IPS DF 6.9 (cell line): ENCODE results near the gene TAF1D.
"Not testable (repeated sequence)": the region's sequence is repeated elsewhere in the genome, so short reads cannot be mapped to it uniquely, and the experiment has no call there.

Experiments used
- DNase-seq: peaks from one replicate; pipeline ENCODE4 v3.0.0-alpha.2; 2013; ENCODE audit warnings: low read depth, low spot score
- H3K27ac ChIP-seq: one replicate; pipeline ENCODE4 v1.5.1; 2013; ENCODE audit warnings: low read length, control low read depth
- H3K27me3 ChIP-seq: 2 replicates; pipeline ENCODE4 v1.6.1; 2013; ENCODE audit warnings: mild to moderate bottlenecking, low read length; ENCODE audit not compliant: control insufficient read depth, insufficient read depth
- H3K36me3 ChIP-seq: 2 replicates; pipeline ENCODE4 v1.6.1; 2013; ENCODE audit warnings: low read length; ENCODE audit not compliant: control insufficient read depth, insufficient read depth
- H3K4me1 ChIP-seq: 2 replicates; pipeline ENCODE4 v1.6.1; 2013; ENCODE audit warnings: low read length; ENCODE audit not compliant: control insufficient read depth, insufficient read depth
- H3K4me3 ChIP-seq: 2 replicates; pipeline ENCODE4 v1.5.1; 2013; ENCODE audit warnings: mild to moderate bottlenecking, low read length
- H3K9me3 ChIP-seq: 2 replicates; pipeline ENCODE4 v1.6.1; 2013; ENCODE audit warnings: low read length, inconsistent platforms; ENCODE audit not compliant: control insufficient read depth, insufficient read depth
- WGBS: extraction: QIAGEN DNeasy Blood & Tissue Kit; methylation state at CpG from one replicate; pipeline ENCODE4 v1.1.7; 2013; ENCODE audit warnings: mixed read lengths, missing lambda C conversion rate; ENCODE audit not compliant: insufficient read length, insufficient coverage; 5-methylcytosine and 5-hydroxymethylcytosine counted together

The TAF1D gene

GRCh38 chr11:93772123-93772522 is 30.8 kb upstream of the TAF1D start:
- no CpG with 5 or more reads among the region's 4 CpGs for WGBS
- Histone ChIP-seq H3K4me1 (0 out of 2 replicates have a peak, but pooled peaks cover 1% of the 10 kb centered on the region), H3K4me3 (no peak overlapping the region), H3K9me3 (no peaks in the 10 kb centered on the region), H3K36me3 (no peaks in the 10 kb centered on the region), H3K27me3 (no peaks in the 10 kb centered on the region), H3K27ac (no peak overlapping the region)
- DNase-seq, result no peak

GRCh38 chr11:93770160-93770559 is 28.9 kb upstream of the TAF1D start:
- no peak for DNase-seq
- Histone ChIP-seq H3K4me3 (no peak overlapping the region), H3K9me3 (no peaks in the 10 kb centered on the region), H3K27me3 (no peaks in the 10 kb centered on the region), H3K36me3 (no peaks in the 10 kb centered on the region), H3K4me1 (0 out of 2 replicates have a peak, but pooled peaks cover 1% of the 10 kb centered on the region), H3K27ac (no peak overlapping the region)
- WGBS, result no CpG with 5 or more reads among the region's 1 CpG

GRCh38 chr11:93767018-93767417 is 25.7 kb upstream of the TAF1D start:
- H3K4me1 ChIP-seq, result 0 out of 2 replicates have a peak, but pooled peaks cover 1% of the 10 kb centered on the region
- WGBS, result no CpG with 5 or more reads among the region's 3 CpGs
- no peaks in the 10 kb centered on the region for H3K27me3 ChIP-seq
- H3K36me3 ChIP-seq, result no peaks in the 10 kb centered on the region
- no peaks in the 10 kb centered on the region for H3K9me3 ChIP-seq
- DNase-seq, result no peak
- H3K4me3 ChIP-seq, result no peak overlapping the region
- H3K27ac ChIP-seq, result no peak overlapping the region

- no peak for DNase-seq
- no peaks in the 10 kb centered on the region for H3K27me3 ChIP-seq
- H3K9me3 ChIP-seq, result no peaks in the 10 kb centered on the region
- no CpG with 5 or more reads among the region's 5 CpGs for WGBS
- no peak overlapping the region for H3K4me3 ChIP-seq
- H3K27ac ChIP-seq, result no peak overlapping the region
- no peaks in the 10 kb centered on the region for H3K36me3 ChIP-seq
- 0 out of 2 replicates have a peak, but pooled peaks cover 1% of the 10 kb centered on the region for H3K4me1 ChIP-seq
Measured at GRCh38 chr11:93766504-93766903, 25.2 kb upstream of the TAF1D start.

GRCh38 chr11:93765551-93765950 is 24.3 kb upstream of the TAF1D start:
- H3K36me3 ChIP-seq, result no peaks in the 10 kb centered on the region
- no CpG with 5 or more reads among the region's 2 CpGs for WGBS

GRCh38 chr11:93761910-93762309 is 20.6 kb upstream of the TAF1D start:
- no peak for DNase-seq
- no peak overlapping the region for H3K4me3 ChIP-seq
- no peaks in the 10 kb centered on the region for H3K9me3 ChIP-seq
- H3K27me3 ChIP-seq, result no peaks in the 10 kb centered on the region
- H3K36me3 ChIP-seq, result peaks cover 10% of the 10 kb centered on the region
- no peak overlapping the region for H3K27ac ChIP-seq
- WGBS, result no CpG with 5 or more reads among the region's 1 CpG
- H3K4me1 ChIP-seq, result no peaks in the 10 kb centered on the region

More at GRCh38 chr11:93765551-93765950, 24.3 kb upstream of the TAF1D start:
- no peak overlapping the region for H3K4me3 ChIP-seq
- H3K27me3 ChIP-seq, result no peaks in the 10 kb centered on the region
- no peak overlapping the region for H3K27ac ChIP-seq
- H3K4me1 ChIP-seq, result 0 out of 2 replicates have a peak, but pooled peaks cover under 1% of the 10 kb centered on the region
- H3K9me3 ChIP-seq, result no peaks in the 10 kb centered on the region
- no peak for DNase-seq

GRCh38 chr11:93759123-93759522 is 17.8 kb upstream of the TAF1D start:
- not testable (repeated sequence) for H3K9me3 ChIP-seq, DNase-seq, H3K4me3 ChIP-seq, H3K4me1 ChIP-seq, H3K27ac ChIP-seq, H3K27me3 ChIP-seq
- H3K36me3 ChIP-seq, result peaks cover 12% of the 10 kb centered on the region
- no CpG with 5 or more reads among the region's 4 CpGs for WGBS

GRCh38 chr11:93757924-93758865 is 16.9 kb upstream of the TAF1D start:
- H3K27ac ChIP-seq, result no peak overlapping the region
- H3K27me3 ChIP-seq, result no peaks in the 10 kb centered on the region
- no peaks in the 10 kb centered on the region for H3K9me3 ChIP-seq
- no peak for DNase-seq
- H3K36me3 ChIP-seq, result peaks cover 12% of the 10 kb centered on the region
- no CpG with 5 or more reads among the region's 38 CpGs for WGBS
- H3K4me1 ChIP-seq, result no peaks in the 10 kb centered on the region
- no peak overlapping the region for H3K4me3 ChIP-seq

- no peaks in the 10 kb centered on the region for H3K27me3 ChIP-seq
- H3K4me1 ChIP-seq, result no peaks in the 10 kb centered on the region
- no peak overlapping the region for H3K4me3 ChIP-seq
- H3K27ac ChIP-seq, result no peak overlapping the region
- WGBS, result no CpG with 5 or more reads among the region's 3 CpGs
- H3K36me3 ChIP-seq, result peaks cover 12% of the 10 kb centered on the region
- H3K9me3 ChIP-seq, result no peaks in the 10 kb centered on the region
- DNase-seq, result no peak
Measured at GRCh38 chr11:93757301-93757700, 16.0 kb upstream of the TAF1D start.

- no peak overlapping the region for H3K4me3 ChIP-seq
- H3K9me3 ChIP-seq, result no peaks in the 10 kb centered on the region
- no peaks in the 10 kb centered on the region for H3K27me3 ChIP-seq
- WGBS, result no CpG with 5 or more reads among the region's 3 CpGs
- H3K36me3 ChIP-seq, result peaks cover 12% of the 10 kb centered on the region
- no peak for DNase-seq
- H3K4me1 ChIP-seq, result no peaks in the 10 kb centered on the region
- no peak overlapping the region for H3K27ac ChIP-seq
Measured at GRCh38 chr11:93756748-93757147, 15.5 kb upstream of the TAF1D start.
